GM12873 (cell line): ENCODE results near the gene ZMIZ1.

ENCODE experiments used
- CTCF ChIP-seq: IDR thresholded peaks from 2 replicates; pipeline ENCODE4 v1.5.1; 2012; ENCODE audit warnings: low read depth, mild to moderate bottlenecking, moderate library complexity, low read length, control low read depth; ENCODE audit not compliant: insufficient read depth; ENCODE audit errors: missing control alignments

Gene ZMIZ1

GRCh38 chr10:79310911-79311573 is 242.3 kb downstream of the ZMIZ1 start:
- TF ChIP-seq CTCF: no peak

DNA sequence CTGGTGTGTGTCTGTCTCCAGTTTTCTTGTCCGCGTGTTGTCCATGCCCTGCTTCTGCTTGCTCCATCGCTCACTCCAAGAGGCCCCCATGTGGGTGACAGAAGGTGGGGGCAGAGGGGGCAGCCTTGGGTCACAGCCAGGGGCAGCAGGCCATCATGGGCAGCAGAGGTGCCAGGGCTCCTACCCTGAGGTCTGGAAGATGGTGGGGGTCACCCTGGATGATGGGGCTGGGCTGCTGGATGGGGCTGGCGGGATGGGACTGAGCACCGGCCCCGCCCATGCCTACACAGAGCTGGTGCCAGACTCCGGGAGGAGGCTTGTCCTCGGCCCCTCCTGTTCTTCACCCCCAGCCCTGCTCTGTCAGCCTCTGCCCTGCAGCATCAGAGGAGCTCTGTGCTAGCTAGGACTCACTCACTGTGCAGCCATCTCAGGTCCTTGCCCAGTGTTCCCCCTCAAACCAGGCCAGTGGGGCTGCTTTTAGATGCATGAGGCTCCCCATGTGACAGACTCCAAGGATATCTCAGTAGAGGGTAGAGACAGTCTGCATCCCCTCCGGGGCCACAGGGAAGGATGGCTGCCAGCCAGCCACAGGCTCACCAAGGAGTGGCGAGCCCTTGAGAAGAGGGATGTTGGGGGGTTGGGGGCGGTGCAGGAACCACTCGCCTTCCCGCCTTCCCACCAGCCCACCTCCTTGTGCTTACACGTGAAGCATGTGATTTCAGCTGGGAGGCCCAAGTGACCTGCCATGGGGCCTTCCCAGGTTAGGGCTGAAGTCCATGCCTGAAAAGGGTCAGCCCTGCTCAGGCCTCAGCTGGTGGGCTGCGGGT is 243.0 kb downstream of the ZMIZ1 start:
- no peak for TF ChIP-seq CTCF

DNA sequence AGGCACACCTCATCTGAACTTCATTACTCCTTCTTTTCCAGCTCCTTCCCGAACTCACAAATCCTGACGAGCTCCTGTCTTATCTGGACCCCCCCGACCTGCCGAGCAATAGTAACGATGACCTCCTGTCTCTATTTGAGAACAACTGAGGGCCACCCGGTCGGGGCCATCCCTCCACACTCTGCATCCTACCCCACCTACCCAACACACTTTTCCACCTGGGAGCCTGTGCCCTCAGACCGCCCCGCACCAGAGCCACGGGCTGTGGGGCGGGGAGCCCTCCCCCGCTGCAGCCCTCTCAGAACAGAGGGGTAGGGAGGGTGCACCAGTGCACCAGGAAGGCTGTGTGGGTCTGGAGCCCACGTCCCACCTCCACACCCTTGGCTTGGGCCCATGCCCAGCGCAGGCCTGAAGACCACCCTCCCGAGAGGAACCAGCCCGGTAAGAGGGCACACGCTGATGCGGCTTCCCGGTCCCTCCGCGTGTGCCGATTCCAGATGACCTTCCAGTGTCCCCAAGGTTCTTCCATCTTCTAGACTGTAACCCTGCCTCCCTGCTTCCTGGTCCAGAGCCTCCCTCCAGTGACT is 243.9 kb downstream of the ZMIZ1 start:
- TF ChIP-seq CTCF: no peak

DNA sequence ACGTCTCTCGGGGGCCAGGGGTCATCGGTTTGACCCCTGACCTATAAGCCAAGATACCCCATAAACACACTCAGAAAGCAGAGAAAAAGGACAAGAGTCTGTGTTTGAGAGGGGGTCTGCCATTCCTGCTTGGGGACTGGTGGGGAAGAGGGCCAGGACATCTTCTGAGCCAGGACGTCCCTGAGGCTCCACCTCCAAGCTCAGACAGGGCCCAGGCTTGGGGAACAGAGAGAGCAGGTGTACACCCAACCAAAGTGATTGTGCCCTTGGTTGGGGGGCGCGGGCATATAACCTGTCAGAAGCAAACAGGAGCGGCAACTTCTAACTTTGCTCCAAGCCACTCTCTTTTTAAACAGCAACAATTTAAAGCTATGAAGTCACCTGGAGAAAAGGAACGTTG is 244.6 kb downstream of the ZMIZ1 start:
- no peak for TF ChIP-seq CTCF

DNA sequence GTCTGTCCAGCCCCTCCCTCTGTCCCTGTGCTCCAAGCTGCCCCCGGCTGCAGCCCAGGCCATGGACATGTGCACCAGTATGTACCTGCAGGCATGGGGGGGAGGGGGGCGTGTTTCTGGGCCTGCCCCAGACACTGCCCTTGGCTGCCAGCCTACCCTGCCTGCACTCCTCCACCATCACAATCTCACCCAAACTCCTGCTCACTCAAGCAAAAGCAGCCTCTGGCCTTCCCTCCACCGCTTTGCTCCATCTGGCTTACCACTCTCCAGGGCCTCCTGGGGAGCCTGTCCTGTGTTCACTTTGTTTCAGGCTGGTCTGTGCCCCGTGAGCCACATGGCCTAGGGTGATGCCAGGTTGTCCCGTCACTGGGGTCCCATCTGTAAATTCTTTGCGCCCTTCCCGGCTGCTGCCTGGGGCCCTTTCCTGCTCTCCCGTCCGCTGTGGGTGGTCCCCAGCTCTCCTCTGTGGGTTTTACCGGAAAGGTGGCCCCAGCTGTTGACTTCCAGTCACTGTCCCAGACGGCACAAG is 245.2 kb downstream of the ZMIZ1 start:
- TF ChIP-seq CTCF: no peak

DNA sequence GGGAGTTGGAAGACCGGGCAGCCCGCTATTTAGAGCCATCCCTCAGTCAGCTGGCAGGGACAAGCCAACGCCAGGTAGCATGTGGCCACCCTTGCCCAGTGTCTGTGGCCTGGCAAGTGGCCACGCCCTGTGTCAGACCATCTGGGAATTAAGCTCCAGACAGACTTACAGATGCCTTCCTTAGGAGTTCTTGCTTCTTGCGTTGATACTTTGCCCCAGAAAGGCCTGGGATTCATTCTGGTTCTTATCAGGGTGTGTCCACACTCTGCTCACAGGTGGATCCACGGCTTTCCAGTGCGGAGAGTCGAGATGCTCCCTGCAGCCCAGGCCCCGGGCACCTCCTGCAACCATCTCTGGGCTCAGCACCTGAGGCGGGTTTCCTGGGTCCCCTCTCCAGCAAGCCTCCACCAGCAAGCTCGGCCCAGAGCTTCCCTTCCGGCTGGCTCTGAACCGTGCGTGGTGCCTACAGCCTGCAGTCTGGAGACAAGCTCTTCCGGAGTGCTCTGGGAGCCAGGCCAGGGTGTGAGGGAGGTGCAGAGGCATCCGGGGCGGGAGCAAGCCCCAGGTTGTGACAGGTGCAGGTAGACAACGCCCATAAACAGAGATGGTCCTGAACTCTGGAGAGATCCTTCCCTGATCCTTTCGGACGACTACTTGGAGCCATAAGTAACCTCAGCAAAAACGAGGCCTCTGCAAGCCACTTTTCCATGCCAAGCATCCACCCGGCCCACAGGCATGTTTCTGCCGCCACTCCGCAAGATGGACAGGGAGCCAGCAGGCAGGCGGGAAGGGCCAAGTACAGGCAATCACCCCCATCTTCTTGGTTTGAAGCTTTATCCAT is 246.2 kb downstream of the ZMIZ1 start:
- no peak for TF ChIP-seq CTCF
